Upper lobe of right lung (tissue), 1 donor: ENCODE data around the gene CLEC2A. TPM values are rescaled to one million over a fixed set of nuclear protein-coding genes. Genes with fewer than 3 reads are reported as not detected.

Experiments used
- ATAC-seq: fragments of 200-7000 bp; cut with Tn5 transposase; one replicate; pipeline ENCODE4 v1.9.1; 2020; ENCODE audit warnings: mild to moderate bottlenecking, moderate library complexity
- DNase-seq: peaks from one replicate; pipeline ENCODE4 v3.0.0-alpha.2; 2020
- H3K27ac ChIP-seq: fragments of 200-600 bp; one replicate; pipeline ENCODE4 v1.8.0; 2022
- H3K27me3 ChIP-seq: fragments of 200-600 bp; one replicate; pipeline ENCODE4 v1.8.0; 2022; ENCODE audit warnings: mild to moderate bottlenecking
- H3K36me3 ChIP-seq: fragments of 200-600 bp; one replicate; pipeline ENCODE4 v1.8.0; 2022
- H3K4me1 ChIP-seq: fragments of 200-600 bp; one replicate; pipeline ENCODE4 v1.8.0; 2022
- H3K4me3 ChIP-seq: fragments of 200-600 bp; one replicate; pipeline ENCODE4 v1.8.0; 2022; ENCODE audit warnings: mild to moderate bottlenecking
- H3K9me3 ChIP-seq: fragments of 200-600 bp; one replicate; pipeline ENCODE4 v1.8.0; 2022
- CTCF ChIP-seq: fragments of 200-600 bp; IDR thresholded peaks from one replicate; pipeline ENCODE4 v1.8.0; 2022; ENCODE audit warnings: antibody characterized with exemption
- intact Hi-C: fragments of 100-400 bp; cut with DNase I; formaldehyde crosslinking; loops from one replicate; pipeline ENCODE4 v1.11.0; 2022
- total RNA-seq: library from RNA; stranded (reverse); fragmentation: NEBNext Ultra II Directional; extraction: Animal tissue kit (Norgen Biotek cat#: 25700); gene quantifications from one replicate; pipeline ENCODE4 v1.2.1, GENCODE V29; 2021
- donor health status: DM: no; HTN: yes; CAD: no; lungs with severe emphysema.

The CLEC2A gene
- total RNA-seq, 1 donor from 2014 or later, result not detected

GRCh38 chr12:9941838-9942237 lies 9.7 kb upstream of the CLEC2A start:
- DNase-seq (no peak), ATAC-seq (no peak)
- no peak for TF ChIP-seq CTCF
- intact Hi-C loops, result no loop called here
- Histone ChIP-seq H3K27ac (no peak overlapping the region), H3K9me3 (no peaks in the 10 kb centered on the region), H3K4me1 (no peaks in the 10 kb centered on the region), H3K36me3 (no peaks in the 10 kb centered on the region), H3K4me3 (no peak overlapping the region), H3K27me3 (no peaks in the 10 kb centered on the region)

- Histone ChIP-seq H3K27me3 (no peaks in the 10 kb centered on the region), H3K9me3 (no peaks in the 10 kb centered on the region), H3K4me1 (no peaks in the 10 kb centered on the region), H3K36me3 (no peaks in the 10 kb centered on the region), H3K4me3 (no peak overlapping the region), H3K27ac (no peak overlapping the region)
- DNase-seq, result no peak
- ATAC-seq, result no peak
- peak; percentile 19 for TF ChIP-seq CTCF
- intact Hi-C loops, result no loop called here
These were observed 8.2 kb upstream of the CLEC2A start for GRCh38 chr12:9940375-9940774.

GRCh38 chr12:9936591-9936990 lies 4.4 kb upstream of the CLEC2A start:
- no peak for ATAC-seq
- intact Hi-C loops, result no loop called here

GRCh38 chr12:9935026-9935425 lies 2.9 kb upstream of the CLEC2A start:
- no peaks in the 10 kb centered on the region for H3K4me1 ChIP-seq
- H3K9me3 ChIP-seq, result no peaks in the 10 kb centered on the region
- no peak overlapping the region for H3K27ac ChIP-seq
- no peak overlapping the region for H3K4me3 ChIP-seq
- ATAC-seq, result no peak
- H3K36me3 ChIP-seq, result no peaks in the 10 kb centered on the region
- intact Hi-C loops, result no loop called here
- no peak for DNase-seq
- no peak for TF ChIP-seq CTCF
- H3K27me3 ChIP-seq, result no peaks in the 10 kb centered on the region

More at GRCh38 chr12:9936591-9936990, 4.4 kb upstream of the CLEC2A start:
- no peak for TF ChIP-seq CTCF
- no peak overlapping the region for H3K4me3 ChIP-seq
- no peak for DNase-seq
- H3K27ac ChIP-seq, result no peak overlapping the region
- no peaks in the 10 kb centered on the region for H3K4me1 ChIP-seq
- no peaks in the 10 kb centered on the region for H3K27me3 ChIP-seq
- H3K36me3 ChIP-seq, result no peaks in the 10 kb centered on the region
- no peaks in the 10 kb centered on the region for H3K9me3 ChIP-seq

GRCh38 chr12:9933958-9934357 lies 1.8 kb upstream of the CLEC2A start:
- Histone ChIP-seq H3K27me3 (no peaks in the 10 kb centered on the region), H3K36me3 (no peaks in the 10 kb centered on the region), H3K9me3 (no peaks in the 10 kb centered on the region), H3K4me3 (no peak overlapping the region), H3K27ac (no peak overlapping the region), H3K4me1 (no peaks in the 10 kb centered on the region)
- DNase-seq (no peak), ATAC-seq (no peak)
- intact Hi-C loops, result no loop called here
- TF ChIP-seq CTCF, result no peak

GRCh38 chr12:9931245-9931644 lies 925 bp downstream of the CLEC2A start:
- H3K4me3 ChIP-seq, result no peak overlapping the region
- TF ChIP-seq CTCF, result no peak
- no peaks in the 10 kb centered on the region for H3K27me3 ChIP-seq
- ATAC-seq (no peak), DNase-seq (no peak)
- intact Hi-C loops, result no loop called here
- H3K36me3 ChIP-seq, result no peaks in the 10 kb centered on the region
- H3K27ac ChIP-seq, result no peak overlapping the region
- no peaks in the 10 kb centered on the region for H3K4me1 ChIP-seq
- H3K9me3 ChIP-seq, result no peaks in the 10 kb centered on the region
